ENCODE measurements around the gene EID1.

The EID1 gene

DNA sequence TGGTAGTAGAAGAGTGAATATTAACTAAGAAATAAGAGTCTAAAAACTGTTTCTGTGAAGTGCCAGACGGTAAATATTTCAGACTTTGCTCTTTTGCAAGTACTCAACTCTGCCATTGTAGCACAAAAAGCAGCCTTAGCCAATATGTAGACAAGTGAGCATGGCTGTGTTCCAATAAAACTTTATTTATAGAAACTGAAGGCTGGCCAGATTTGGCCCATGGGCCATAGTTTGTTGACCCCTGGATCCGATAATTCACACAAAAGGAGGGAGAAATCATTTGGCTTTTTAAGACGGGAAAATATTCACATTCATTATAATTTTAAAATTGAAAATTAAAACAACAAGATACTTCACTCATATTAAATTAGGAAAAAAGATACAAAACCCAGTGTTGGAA is 15.4 kb downstream of the EID1 start:
- no peaks in the 10 kb centered on the region for H3K36me3 Mint-ChIP-seq (ENCODE audit: low read depth)
- H3K27me3 Mint-ChIP-seq (ENCODE audit: low read depth): no peaks in the 10 kb centered on the region
- TF ChIP-seq, protein P1, sequence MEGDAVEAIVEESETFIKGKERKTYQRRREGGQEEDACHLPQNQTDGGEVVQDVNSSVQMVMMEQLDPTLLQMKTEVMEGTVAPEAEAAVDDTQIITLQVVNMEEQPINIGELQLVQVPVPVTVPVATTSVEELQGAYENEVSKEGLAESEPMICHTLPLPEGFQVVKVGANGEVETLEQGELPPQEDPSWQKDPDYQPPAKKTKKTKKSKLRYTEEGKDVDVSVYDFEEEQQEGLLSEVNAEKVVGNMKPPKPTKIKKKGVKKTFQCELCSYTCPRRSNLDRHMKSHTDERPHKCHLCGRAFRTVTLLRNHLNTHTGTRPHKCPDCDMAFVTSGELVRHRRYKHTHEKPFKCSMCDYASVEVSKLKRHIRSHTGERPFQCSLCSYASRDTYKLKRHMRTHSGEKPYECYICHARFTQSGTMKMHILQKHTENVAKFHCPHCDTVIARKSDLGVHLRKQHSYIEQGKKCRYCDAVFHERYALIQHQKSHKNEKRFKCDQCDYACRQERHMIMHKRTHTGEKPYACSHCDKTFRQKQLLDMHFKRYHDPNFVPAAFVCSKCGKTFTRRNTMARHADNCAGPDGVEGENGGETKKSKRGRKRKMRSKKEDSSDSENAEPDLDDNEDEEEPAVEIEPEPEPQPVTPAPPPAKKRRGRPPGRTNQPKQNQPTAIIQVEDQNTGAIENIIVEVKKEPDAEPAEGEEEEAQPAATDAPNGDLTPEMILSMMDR (IDR thresholded peaks at IDR 0.05; ENCODE audit: unreplicated experiment in 3 of 3): no peak

DNA sequence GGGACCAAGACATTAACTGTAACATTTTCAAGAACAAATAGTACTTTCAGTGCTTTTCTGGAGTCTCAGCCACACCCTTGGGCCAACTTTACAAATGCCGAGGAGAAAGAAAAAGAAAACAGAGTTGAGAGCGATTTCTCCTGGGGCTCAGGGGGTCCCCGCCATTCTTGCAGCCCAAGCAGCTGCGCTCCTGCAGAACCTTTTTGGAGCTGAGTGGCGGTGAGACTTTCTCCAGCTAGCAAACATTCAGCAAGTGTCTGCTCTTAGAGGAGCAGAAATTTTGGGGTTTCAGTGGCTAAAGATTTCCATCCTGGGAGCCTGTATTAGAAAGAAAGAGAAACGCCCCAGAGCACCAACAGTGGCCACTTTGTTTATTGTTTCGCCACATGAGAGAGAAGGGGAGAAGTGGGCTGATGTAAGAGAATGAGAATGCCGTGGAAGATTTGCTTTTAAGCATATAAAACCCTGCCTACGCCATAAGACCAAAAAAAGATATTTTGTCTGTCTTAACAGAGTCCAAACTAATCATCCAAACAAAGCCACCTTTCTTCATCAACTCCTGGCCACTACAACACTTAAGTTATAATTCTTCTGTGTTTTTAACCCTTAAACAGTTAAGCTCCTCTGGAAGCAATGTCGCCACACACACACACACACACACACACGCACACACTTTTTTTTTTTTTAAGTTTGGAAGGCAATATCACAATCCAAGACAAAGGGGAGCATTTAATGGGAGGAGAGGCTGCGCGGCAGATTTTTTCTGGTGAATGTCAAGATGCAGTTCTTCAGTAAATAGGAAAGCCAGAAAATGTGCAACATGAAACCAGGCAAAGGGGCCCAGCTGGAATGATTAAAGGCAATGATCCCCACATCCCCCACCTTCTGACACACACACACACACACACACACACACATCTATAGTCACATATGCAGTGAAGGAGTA is 19.2 kb downstream of the EID1 start:
- Mint-ChIP-seq H3K27ac (peak overlapping the region; percentile 98 to 99 (median 98)), H3K36me3 (ENCODE audit: low read depth) (no peaks in the 10 kb centered on the region), H3K27me3 (ENCODE audit: low read depth) (no peaks in the 10 kb centered on the region), H3K9me3 (no peaks in the 10 kb centered on the region), H3K4me1 (peaks cover 24% of the 10 kb centered on the region), H3K4me3 (peak overlapping the region; percentile 60 to 75 (median 61))
- TF ChIP-seq, protein P1 (IDR thresholded peaks at IDR 0.05; ENCODE audit: unreplicated experiment in 3 of 3): no peak

More for the DNA sequence above, 15.4 kb downstream of the EID1 start:
- Mint-ChIP-seq H3K9me3 (no peaks in the 10 kb centered on the region), H3K4me1 (peaks cover 38% of the 10 kb centered on the region), H3K4me3 (no peak overlapping the region), H3K27ac (no peak overlapping the region)

DNA sequence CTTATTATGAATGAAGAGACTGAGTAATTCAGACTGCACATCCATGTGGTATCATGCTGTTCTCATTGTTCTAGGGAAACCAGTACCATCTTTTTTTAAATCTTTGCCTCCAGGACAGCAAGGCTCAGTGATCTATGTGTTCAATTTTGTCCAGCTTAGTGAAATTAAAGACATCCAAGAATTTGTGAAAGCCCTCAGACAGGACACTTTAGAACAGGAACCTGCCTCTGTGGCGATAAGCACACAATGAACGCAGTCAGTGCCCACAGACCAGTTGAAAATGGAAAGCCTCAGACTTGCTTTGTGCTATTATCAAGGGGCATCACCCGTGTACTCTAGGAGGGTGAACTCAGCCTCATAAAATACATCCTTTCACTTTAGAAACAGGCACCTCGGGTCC is 20.1 kb downstream of the EID1 start:
- Mint-ChIP-seq H3K9me3 (no peaks in the 10 kb centered on the region), H3K4me1 (peaks cover 24% of the 10 kb centered on the region), H3K4me3 (peak overlapping the region; percentile 60 to 75 (median 61)), H3K27me3 (ENCODE audit: low read depth) (no peaks in the 10 kb centered on the region), H3K36me3 (ENCODE audit: low read depth) (no peaks in the 10 kb centered on the region), H3K27ac (peak overlapping the region; percentile 98 to 99 (median 98))
- TF ChIP-seq, protein P1 (IDR thresholded peaks at IDR 0.05; ENCODE audit: unreplicated experiment in 3 of 3): no peak

DNA sequence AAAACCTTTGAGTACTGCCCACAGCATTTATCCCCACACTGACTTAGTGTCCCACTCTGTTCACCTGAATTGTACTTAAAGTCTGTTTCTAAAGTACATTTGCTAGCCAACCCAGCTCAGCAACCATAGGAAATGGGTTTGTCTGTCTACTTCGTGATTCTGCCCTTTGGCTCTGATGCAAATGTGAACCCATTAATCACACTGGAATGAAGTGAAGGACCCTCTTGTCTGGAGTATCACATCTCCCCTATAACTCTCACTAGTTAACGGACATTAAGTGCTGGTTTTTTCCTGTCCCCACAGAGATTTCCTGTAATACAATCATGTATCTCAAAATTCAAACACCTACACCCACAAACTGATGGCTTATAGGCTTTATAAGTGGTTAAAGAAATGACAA is 20.5 kb downstream of the EID1 start:
- Mint-ChIP-seq H3K4me1 (peaks cover 24% of the 10 kb centered on the region), H3K36me3 (ENCODE audit: low read depth) (no peaks in the 10 kb centered on the region), H3K27me3 (ENCODE audit: low read depth) (no peaks in the 10 kb centered on the region), H3K27ac (peak overlapping the region; percentile 98 to 99 (median 98)), H3K9me3 (no peaks in the 10 kb centered on the region), H3K4me3 (peak overlapping the region in 1 of 3 experiments; percentile 19)
- TF ChIP-seq, protein P1 (IDR thresholded peaks at IDR 0.05; ENCODE audit: unreplicated experiment in 3 of 3): no peak

DNA sequence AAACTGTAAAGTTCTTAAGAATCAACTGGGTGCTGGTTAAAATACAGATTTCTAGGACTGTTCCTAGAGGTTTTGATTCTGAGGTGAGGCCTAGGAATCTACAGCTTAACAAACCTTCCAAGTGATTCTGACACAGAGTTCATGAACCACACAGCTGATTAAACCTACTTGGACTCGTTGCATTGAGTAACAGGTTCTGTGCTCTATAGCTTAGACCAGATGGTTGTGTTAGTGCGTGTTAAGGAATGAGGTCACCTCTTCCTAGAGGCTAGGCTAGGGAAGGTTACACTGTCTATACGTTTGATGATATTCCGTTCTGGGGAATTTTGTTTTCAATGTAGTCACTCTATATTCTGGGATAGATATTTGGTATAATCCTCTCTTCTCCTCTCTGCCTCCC is 21.9 kb downstream of the EID1 start:
- H3K36me3 Mint-ChIP-seq (ENCODE audit: low read depth): no peaks in the 10 kb centered on the region
- no peaks in the 10 kb centered on the region for H3K9me3 Mint-ChIP-seq
- H3K27me3 Mint-ChIP-seq (ENCODE audit: low read depth): no peaks in the 10 kb centered on the region
- TF ChIP-seq, protein P1 (IDR thresholded peaks at IDR 0.05; ENCODE audit: unreplicated experiment in 3 of 3): no peak
- no peak overlapping the region for H3K27ac Mint-ChIP-seq
- no peak overlapping the region for H3K4me3 Mint-ChIP-seq
- peaks cover 24% of the 10 kb centered on the region for H3K4me1 Mint-ChIP-seq

Measured in nephron (organoid).